Endodermal cell (in vitro differentiated cells): Measurements from ENCODE around the gene KRT33B. TPM values are rescaled to one million over a fixed set of nuclear protein-coding genes. Genes with fewer than 3 reads are reported as not detected.
A peak's percentile ranks its signal among the peaks of the same experiment; 100 is the strongest.

Experiments used
- DNase-seq: peaks from one replicate; pipeline ENCODE4 v3.0.0-alpha.2; 2017
- H3K27ac ChIP-seq: 2 replicates; pipeline ENCODE4 v1.5.1; 2013; ENCODE audit warnings: mild to moderate bottlenecking, low read depth, low read length, moderate library complexity
- H3K27me3 ChIP-seq: 2 replicates; pipeline ENCODE4 v1.6.1; 2013; ENCODE audit warnings: mild to moderate bottlenecking, low read length, moderate library complexity; ENCODE audit not compliant: insufficient read depth, control insufficient read depth, poor library complexity, severe bottlenecking
- H3K36me3 ChIP-seq: 2 replicates; pipeline ENCODE4 v1.7.0; 2013; ENCODE audit warnings: mild to moderate bottlenecking, low read length, moderate library complexity; ENCODE audit not compliant: control insufficient read depth, insufficient read depth
- H3K4me1 ChIP-seq: one replicate; pipeline ENCODE4 v1.7.0; 2013; ENCODE audit warnings: low read length; ENCODE audit not compliant: control insufficient read depth, insufficient read depth
- H3K4me3 ChIP-seq: 2 replicates; pipeline ENCODE4 v1.5.1; 2013; ENCODE audit warnings: mild to moderate bottlenecking, low read length, moderate library complexity
- H3K9ac ChIP-seq: 2 replicates; pipeline ENCODE4 v1.6.1; 2013; ENCODE audit warnings: mild to moderate bottlenecking, low read length, moderate library complexity; ENCODE audit not compliant: poor library complexity, severe bottlenecking; ENCODE audit errors: extremely low read depth
- H3K9me3 ChIP-seq: 2 replicates; pipeline ENCODE4 v1.6.1; 2013; ENCODE audit warnings: mild to moderate bottlenecking, low read length, moderate library complexity; ENCODE audit not compliant: control insufficient read depth
- H3K27ac Mint-ChIP-seq: 2 replicates; pipeline ENCODE4 v1.8.0; 2020; ENCODE audit warnings: mixed read lengths
- H3K27me3 Mint-ChIP-seq: 2 replicates; pipeline ENCODE4 v1.8.0; 2021; ENCODE audit warnings: mild to moderate bottlenecking, mixed read lengths; ENCODE audit not compliant: insufficient read depth
- H3K36me3 Mint-ChIP-seq: 2 replicates; pipeline ENCODE4 v1.8.0; 2020; ENCODE audit warnings: low read depth, mixed read lengths
- H3K4me1 Mint-ChIP-seq: 2 replicates; pipeline ENCODE4 v1.8.0; 2020; ENCODE audit warnings: mixed read lengths
- H3K4me3 Mint-ChIP-seq: 2 replicates; pipeline ENCODE4 v1.8.0; 2020; ENCODE audit warnings: mild to moderate bottlenecking, moderate library complexity, mixed read lengths
- H3K9me3 Mint-ChIP-seq: 2 replicates; pipeline ENCODE4 v1.8.0; 2020; ENCODE audit warnings: mild to moderate bottlenecking, mixed read lengths
- WGBS, 2 experiments: methylation state at CpG; one replicate each; pipeline versions ENCODE4 v1.1.5 to v1.1.7; 2013; ENCODE audit warnings: missing lambda C conversion rate in 2 of 2, mixed read lengths in 1 of 2; ENCODE audit not compliant: insufficient coverage in 1 of 2, insufficient read length in 1 of 2; 5-methylcytosine and 5-hydroxymethylcytosine counted together
- total RNA-seq, 2 donors: library from RNA; stranded (reverse); fragmentation: NEBNext Ultra II Directional in 1 of 2; extraction: Animal tissue kit (Norgen Biotek cat#: 25700) in 1 of 2; gene quantifications; 2 replicates in 1 of 2; 3 replicates in 1 of 2; pipeline ENCODE4 v1.2.1, GENCODE V29; 2021
- TF ChIP-seq, protein P1 (sequence below): fragments of 200-600 bp; sonication (generic); conservative IDR thresholded peaks from 2 replicates; pipeline ENCODE4 v1.5.0; 2021; ENCODE audit warnings: antibody characterized with exemption, mild to moderate bottlenecking

KRT33B gene
- total RNA-seq, 2 donors from 2014 or later = not detected

DNA sequence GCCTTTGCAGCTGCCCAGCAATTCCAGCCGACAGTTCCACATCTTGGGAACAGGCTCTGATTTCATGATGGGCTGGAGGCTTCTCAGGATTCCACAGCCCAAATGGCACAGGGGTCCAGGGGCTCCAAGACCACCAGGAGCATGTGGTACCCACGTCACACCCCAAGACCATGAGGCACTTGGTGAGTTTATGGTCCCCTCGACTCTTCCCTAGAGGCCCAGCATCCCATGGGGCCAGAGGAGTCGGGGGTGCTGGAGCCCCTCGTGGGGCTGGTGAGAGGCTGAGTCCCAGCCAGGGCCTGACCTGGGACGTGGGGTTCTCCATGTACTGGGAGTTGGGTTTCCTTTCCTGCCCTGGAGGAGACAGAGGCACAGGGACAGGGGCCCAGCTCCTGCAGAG lies 44.0 kb downstream of the KRT33B start:
- H3K36me3 Mint-ChIP-seq = no peaks in the 10 kb centered on the region
- 90 to 95% methylated on average over 6 of the region's 6 CpGs for WGBS, 2 experiments
- TF ChIP-seq, protein P1, sequence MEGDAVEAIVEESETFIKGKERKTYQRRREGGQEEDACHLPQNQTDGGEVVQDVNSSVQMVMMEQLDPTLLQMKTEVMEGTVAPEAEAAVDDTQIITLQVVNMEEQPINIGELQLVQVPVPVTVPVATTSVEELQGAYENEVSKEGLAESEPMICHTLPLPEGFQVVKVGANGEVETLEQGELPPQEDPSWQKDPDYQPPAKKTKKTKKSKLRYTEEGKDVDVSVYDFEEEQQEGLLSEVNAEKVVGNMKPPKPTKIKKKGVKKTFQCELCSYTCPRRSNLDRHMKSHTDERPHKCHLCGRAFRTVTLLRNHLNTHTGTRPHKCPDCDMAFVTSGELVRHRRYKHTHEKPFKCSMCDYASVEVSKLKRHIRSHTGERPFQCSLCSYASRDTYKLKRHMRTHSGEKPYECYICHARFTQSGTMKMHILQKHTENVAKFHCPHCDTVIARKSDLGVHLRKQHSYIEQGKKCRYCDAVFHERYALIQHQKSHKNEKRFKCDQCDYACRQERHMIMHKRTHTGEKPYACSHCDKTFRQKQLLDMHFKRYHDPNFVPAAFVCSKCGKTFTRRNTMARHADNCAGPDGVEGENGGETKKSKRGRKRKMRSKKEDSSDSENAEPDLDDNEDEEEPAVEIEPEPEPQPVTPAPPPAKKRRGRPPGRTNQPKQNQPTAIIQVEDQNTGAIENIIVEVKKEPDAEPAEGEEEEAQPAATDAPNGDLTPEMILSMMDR = no peak
- no peak for DNase-seq
- H3K4me1 ChIP-seq = no peaks in the 10 kb centered on the region
- H3K36me3 ChIP-seq = no peaks in the 10 kb centered on the region
- H3K4me3 ChIP-seq = no peak overlapping the region
- H3K27ac Mint-ChIP-seq = no peak overlapping the region
- H3K9me3 ChIP-seq = no peaks in the 10 kb centered on the region
- no peak overlapping the region for H3K9ac ChIP-seq
- no peaks in the 10 kb centered on the region for H3K9me3 Mint-ChIP-seq
- H3K4me1 Mint-ChIP-seq = no peaks in the 10 kb centered on the region
- no peak overlapping the region for H3K27ac ChIP-seq
- no peak overlapping the region for H3K4me3 Mint-ChIP-seq
- H3K27me3 ChIP-seq = no peaks in the 10 kb centered on the region
- H3K27me3 Mint-ChIP-seq = peaks cover 1% of the 10 kb centered on the region

DNA sequence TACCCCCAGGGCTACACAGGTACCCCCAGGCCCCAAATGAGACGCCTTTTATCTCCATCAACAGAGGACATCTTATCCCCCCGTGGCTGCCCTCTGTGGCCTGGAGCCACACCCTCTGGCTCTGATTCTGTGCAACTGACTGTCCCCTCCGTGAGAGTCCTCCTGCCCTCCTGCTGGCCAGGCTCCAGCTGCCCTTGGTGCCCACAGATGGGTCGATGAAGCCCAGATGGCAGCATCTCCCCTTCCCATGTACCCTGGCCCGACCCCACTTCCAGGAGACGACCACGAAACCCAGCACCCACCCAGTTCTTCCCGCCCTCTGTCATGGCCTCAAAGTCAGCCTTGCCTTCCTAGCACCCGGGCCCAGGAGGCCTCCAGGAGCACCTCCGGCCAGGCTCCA lies 44.5 kb downstream of the KRT33B start:
- Histone ChIP-seq H3K27me3 (no peaks in the 10 kb centered on the region), H3K9ac (no peak overlapping the region), H3K36me3 (no peaks in the 10 kb centered on the region), H3K4me1 (no peaks in the 10 kb centered on the region), H3K9me3 (peaks cover under 1% of the 10 kb centered on the region), H3K27ac (no peak overlapping the region), H3K4me3 (no peak overlapping the region)
- TF ChIP-seq, protein P1 = no peak
- no peaks in the 10 kb centered on the region for H3K36me3 Mint-ChIP-seq
- no peaks in the 10 kb centered on the region for H3K4me1 Mint-ChIP-seq
- peaks cover 2% of the 10 kb centered on the region for H3K9me3 Mint-ChIP-seq
- H3K27me3 Mint-ChIP-seq = peaks cover 3% of the 10 kb centered on the region
- H3K27ac Mint-ChIP-seq = no peak overlapping the region
- H3K4me3 Mint-ChIP-seq = no peak overlapping the region
- WGBS, 2 experiments = 90 to 92% methylated on average over 2 to 10 of the region's 10 CpGs
- DNase-seq = no peak

DNA sequence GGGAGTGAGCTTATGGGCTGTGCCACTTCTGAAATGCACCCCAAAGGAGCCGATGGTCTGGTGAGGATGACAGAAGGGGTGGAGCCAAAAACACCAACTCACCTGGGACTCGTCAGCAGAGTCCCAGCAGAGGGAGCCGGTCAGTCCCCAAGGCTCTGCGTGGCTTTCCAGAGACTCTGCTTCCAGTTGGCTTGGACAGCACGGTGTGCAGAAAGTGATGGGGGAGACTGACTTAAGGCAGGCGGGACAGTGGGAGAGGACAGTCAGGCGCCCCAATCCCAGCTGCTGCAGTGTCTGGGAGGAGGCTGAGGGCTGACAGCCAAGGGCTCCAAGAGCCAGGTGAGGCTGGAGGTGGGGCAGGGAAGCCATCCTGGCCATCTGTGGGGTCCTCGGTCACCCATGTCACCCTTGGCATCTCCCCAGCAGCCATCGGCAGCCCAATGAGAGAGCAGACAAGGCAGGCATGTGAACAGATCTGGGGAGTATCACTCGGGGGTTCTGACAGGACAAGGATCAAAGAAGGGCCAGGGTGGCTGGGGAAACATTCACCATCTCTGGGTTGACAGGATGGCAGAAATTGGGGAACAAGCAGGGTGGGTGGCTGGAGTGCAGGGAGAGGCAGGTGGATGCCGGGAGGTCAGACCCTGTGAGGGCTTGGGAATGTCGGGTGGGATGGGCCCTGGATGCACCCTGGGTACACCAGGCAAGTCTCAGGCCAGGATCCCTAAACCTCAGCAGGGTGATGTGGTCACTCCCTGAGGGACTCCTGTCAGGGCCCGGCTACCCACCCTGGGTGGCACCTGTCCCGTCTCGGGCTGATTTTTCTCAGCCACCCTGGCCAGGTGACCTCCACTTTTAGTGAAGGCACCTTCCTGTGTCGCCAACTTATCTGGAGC lies 45.2 kb downstream of the KRT33B start:
- H3K27ac Mint-ChIP-seq = no peak overlapping the region
- no peaks in the 10 kb centered on the region for H3K27me3 ChIP-seq
- peaks cover 7% of the 10 kb centered on the region for H3K9me3 ChIP-seq
- DNase-seq = peak; percentile 89
- WGBS, 2 experiments = 70 to 85% methylated on average over 5 to 16 of the region's 16 CpGs
- H3K36me3 ChIP-seq = no peaks in the 10 kb centered on the region
- H3K4me3 Mint-ChIP-seq = no peak overlapping the region
- TF ChIP-seq, protein P1 = peak; percentile 73
- no peak overlapping the region for H3K27ac ChIP-seq
- H3K36me3 Mint-ChIP-seq = no peaks in the 10 kb centered on the region
- peaks cover 9% of the 10 kb centered on the region for H3K9me3 Mint-ChIP-seq
- H3K27me3 Mint-ChIP-seq = peaks cover 7% of the 10 kb centered on the region
- no peaks in the 10 kb centered on the region for H3K4me1 ChIP-seq
- no peak overlapping the region for H3K4me3 ChIP-seq
- no peak overlapping the region for H3K9ac ChIP-seq
- H3K4me1 Mint-ChIP-seq = no peaks in the 10 kb centered on the region
